GM12865 (cell line): ENCODE results near the gene SMPX.

Experiments
- DNase-seq: peaks from one replicate; pipeline ENCODE4 v3.0.0; 2010; ENCODE audit warnings: low read depth
- H3K4me3 ChIP-seq: 2 replicates; pipeline ENCODE4 v1.5.1; 2011; ENCODE audit warnings: mild to moderate bottlenecking, low read depth, low read length, control low read depth
- TF ChIP-seq, protein P1 (sequence below): IDR thresholded peaks from 2 replicates; pipeline ENCODE4 v1.5.1; 2011; ENCODE audit warnings: low read length, control low read depth, low read depth, inconsistent platforms; ENCODE audit not compliant: insufficient read depth; ENCODE audit errors: missing control alignments

SMPX gene

DNA sequence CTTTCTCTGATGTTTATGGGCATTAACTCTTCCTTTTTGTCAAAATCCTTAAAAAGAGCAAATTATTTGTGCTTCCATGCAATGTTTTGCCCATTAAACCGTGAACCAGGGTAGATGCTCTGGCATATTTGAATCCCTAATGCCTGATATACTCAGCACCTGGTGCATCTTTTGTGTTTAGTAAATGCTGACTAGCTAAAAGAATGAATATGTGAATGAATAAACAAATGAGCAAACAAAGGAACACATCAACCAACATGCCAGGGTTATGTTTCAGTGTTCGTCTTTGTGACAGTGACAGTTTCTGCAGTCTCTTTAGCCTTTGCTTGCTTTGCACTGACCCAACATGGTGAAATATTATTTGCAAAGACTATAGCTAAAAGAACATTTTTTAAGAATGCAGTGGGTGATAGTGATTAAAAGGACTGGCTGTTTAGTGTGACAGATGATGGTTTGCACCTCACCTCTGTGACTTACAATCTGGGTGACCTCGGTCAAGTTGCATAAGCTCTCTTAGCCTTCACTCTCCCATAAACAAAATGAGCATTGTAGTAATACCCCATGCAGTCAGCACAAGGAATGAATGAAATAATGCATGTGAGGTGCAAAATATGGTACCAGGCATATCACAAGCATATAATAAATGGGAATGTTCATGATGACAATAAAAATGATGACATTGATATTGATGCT is 29.5 kb downstream of the SMPX start:
- no peak overlapping the region for H3K4me3 ChIP-seq
- TF ChIP-seq, protein P1, sequence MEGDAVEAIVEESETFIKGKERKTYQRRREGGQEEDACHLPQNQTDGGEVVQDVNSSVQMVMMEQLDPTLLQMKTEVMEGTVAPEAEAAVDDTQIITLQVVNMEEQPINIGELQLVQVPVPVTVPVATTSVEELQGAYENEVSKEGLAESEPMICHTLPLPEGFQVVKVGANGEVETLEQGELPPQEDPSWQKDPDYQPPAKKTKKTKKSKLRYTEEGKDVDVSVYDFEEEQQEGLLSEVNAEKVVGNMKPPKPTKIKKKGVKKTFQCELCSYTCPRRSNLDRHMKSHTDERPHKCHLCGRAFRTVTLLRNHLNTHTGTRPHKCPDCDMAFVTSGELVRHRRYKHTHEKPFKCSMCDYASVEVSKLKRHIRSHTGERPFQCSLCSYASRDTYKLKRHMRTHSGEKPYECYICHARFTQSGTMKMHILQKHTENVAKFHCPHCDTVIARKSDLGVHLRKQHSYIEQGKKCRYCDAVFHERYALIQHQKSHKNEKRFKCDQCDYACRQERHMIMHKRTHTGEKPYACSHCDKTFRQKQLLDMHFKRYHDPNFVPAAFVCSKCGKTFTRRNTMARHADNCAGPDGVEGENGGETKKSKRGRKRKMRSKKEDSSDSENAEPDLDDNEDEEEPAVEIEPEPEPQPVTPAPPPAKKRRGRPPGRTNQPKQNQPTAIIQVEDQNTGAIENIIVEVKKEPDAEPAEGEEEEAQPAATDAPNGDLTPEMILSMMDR: no peak
- no peak for DNase-seq

DNA sequence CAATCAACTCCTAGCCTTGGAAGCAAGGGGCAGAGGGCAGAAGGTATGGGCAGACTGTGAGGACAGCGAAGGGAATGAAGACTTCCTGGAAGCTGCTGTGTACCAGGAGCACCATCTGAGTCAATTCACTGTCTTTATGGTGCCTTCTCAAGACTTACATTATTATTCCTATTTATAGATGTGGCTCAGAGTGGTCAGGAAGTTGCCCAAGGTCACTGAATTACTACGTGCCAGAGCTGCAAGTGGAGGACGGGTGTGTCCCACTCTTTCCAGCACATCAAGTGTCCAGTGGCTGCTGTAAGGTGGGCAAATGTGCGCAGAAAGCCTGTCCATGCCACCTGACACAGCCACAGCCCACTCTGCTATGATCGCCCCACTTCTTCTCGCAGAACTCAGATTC is 32.0 kb downstream of the SMPX start:
- TF ChIP-seq, protein P1: no peak
- DNase-seq: no peak

DNA sequence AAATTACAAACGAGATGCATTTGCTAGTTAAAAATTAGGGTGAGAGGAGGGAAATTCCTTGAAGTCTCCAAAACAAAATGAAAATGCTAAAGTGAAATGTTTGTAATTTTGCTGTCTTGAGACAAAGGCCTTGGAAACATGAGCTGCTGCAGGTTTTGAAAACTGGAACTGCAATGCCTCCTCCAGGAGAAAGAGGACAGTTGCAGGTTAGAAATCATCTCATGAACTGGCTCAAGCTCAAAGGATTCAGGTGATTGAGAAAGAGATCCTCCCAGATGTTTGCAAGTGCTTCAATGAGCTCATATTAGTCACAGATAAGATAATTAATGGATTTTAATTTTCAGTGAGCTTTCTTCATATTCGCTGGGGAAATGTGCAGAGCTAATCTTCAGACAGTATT is 32.4 kb downstream of the SMPX start:
- H3K4me3 ChIP-seq: no peak overlapping the region
- TF ChIP-seq, protein P1: no peak
- DNase-seq: no peak

More for the DNA sequence above, 32.0 kb downstream of the SMPX start:
- no peak overlapping the region for H3K4me3 ChIP-seq

DNA sequence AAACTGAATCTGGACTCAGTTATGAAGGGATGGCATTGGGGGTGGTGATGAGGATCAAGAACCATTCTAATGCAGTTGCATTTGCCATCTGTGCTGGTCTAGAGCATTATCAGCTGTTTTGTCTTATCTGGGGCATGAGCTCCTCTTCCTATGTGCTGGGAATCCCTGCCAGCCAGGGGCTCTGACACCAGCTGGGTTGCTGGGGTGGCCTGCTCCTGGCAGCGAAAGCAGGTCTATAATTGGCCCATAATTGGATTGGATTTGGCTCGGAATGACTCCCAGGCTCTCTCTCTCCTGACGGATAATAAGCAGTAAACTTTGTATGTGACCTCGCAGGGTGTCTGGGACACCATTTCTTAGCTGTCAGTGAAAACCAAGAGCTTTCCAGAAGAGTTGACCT is 34.1 kb downstream of the SMPX start:
- no peak overlapping the region for H3K4me3 ChIP-seq
- TF ChIP-seq, protein P1: no peak
- DNase-seq: no peak

DNA sequence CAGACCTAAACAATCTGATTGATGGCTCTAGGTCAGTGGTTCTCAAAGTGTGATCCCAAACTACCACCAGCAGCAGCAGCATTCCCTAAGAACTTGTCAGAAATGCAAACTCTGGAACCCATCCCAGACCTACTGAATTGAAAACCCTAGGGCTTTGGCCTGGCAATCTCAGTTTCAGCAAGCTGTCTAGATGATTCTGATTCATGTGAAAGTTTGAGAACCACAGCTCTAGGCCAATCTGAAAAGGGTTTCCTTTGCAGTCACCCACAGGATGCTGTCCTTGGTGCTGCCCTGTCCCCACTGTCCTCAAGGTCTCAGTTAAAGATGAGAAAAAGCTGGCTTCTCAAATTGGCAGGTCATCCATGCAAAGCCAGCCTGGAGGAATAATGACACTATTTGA is 34.8 kb downstream of the SMPX start:
- DNase-seq: no peak
- TF ChIP-seq, protein P1: no peak
- no peak overlapping the region for H3K4me3 ChIP-seq

DNA sequence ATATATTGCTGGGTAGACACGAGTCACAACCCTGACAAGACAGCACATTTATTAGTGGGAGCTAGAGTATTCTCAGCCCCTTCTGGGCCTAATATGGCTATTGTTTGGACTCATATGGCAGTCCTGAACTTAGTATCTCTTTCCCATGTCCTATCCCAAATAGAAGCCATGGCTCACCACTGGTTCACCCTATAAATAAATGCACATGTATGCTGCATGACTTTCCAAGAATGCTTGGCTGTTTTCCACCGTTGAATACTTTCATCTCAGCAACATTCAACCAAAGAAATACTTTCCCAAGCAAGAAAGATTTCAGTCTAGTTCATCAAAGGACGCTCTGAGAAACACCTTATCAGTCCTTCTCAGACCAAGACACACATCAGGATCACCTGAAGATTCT is 36.7 kb downstream of the SMPX start:
- no peak overlapping the region for H3K4me3 ChIP-seq
- no peak for DNase-seq
- TF ChIP-seq, protein P1: no peak

DNA sequence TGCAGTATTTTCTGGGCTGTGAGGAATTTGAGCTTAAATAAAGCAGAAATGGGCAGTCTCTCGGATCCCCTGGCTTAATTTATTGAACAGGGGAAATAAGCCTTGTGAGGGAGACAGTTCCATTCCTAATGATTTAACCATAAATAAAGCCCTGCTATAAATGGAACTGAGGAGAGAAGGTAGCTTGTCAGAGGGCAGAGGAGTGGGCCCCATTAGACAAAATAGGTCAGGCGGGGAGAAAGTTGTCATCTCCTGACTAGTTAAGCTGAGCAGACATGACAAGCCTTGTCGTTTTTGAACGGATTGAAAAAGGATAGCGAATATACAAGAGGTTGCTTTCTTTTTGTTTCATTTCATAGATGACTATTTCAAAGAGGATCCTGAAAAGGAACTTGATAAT is 39.3 kb downstream of the SMPX start:
- no peak overlapping the region for H3K4me3 ChIP-seq
- no peak for DNase-seq
- TF ChIP-seq, protein P1: no peak
